Gastrocnemius medialis (tissue), 4 donors: ENCODE results near the gene FHIP1B.

Source experiments
- CTCF ChIP-seq, 5 experiments: fragments of 450-650 bp in 3 of 5; fragments of 200-600 bp in 2 of 5; sonication (generic) in 2 of 5; IDR thresholded peaks in 4 of 5; conservative IDR thresholded peaks in 1 of 5; 1 replicate in 4 of 5; 2 replicates in 1 of 5; pipeline ENCODE4 v1.5.1; 2016 to 2019; ENCODE audit warnings: antibody characterized with exemption in 5 of 5, mild to moderate bottlenecking in 3 of 5, moderate library complexity in 3 of 5
- POLR2A ChIP-seq, 2 donors: fragments of 450-650 bp; IDR thresholded peaks; one replicate each; pipeline ENCODE4 v1.6.1; 2017; ENCODE audit warnings: antibody characterized with exemption in 2 of 2, mild to moderate bottlenecking in 2 of 2, moderate library complexity in 2 of 2

DNA sequence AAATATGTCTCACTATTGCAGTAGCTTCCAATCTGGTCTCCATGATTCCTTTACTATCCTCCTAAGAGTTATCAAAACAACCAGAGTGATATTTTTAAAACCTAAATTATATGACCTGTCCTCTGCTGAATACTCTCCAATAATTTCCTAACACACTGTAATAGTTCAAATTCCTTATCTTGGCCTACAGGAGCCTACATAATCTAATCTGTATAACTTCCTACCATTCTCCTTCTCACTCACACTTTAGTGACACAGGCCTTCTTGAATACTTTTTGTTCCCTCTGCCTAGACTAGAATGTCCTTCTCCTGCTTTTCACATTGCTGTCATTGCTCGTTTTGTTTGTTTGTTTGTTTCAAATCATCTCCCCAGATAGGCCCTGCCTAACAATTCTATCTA lies 9.4 kb downstream of the FHIP1B start:
- TF ChIP-seq CTCF (IDR thresholded peaks at IDR 0.05 in 4 of 5, conservative IDR thresholded peaks at IDR 0.05 in 1 of 5) = no peak
- TF ChIP-seq POLR2A (IDR thresholded peaks at IDR 0.05) = no peak
